CD4-positive, alpha-beta T cell treated with Interleukin-15 for 4 hours (primary cell): ENCODE results near the gene CACNA1F.

ENCODE experiments used
- DNase-seq: peaks from one replicate; pipeline ENCODE4 v3.0.0-alpha.2; 2020; ENCODE audit warnings: low spot score

The CACNA1F gene

DNA sequence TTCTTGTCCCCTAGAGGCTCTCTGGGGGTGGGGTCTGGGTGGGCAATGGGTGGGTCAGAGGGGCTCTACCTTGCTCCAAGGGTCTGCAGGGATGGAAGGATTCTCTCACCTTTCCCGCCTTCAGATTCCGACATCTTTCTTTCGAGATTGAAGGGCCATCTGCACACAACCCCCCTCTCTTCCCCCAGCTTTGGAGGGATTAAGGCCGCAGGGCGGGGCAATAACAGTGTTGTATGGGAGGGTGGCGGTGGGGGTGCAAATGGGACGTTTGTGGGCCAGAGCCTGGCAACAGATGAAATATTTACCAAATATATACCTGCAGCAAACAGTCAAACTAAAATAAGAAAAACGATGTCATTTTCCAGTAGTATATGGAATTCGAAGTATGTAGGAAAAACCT is at the start of gene CACNA1F:
Gene CACNA1F, minus strand, starts transcription at position 165 of the 400 bp plus-strand sequence. Its CDS starts 31 bp downstream, at position 134.
- no peak for DNase-seq

DNA sequence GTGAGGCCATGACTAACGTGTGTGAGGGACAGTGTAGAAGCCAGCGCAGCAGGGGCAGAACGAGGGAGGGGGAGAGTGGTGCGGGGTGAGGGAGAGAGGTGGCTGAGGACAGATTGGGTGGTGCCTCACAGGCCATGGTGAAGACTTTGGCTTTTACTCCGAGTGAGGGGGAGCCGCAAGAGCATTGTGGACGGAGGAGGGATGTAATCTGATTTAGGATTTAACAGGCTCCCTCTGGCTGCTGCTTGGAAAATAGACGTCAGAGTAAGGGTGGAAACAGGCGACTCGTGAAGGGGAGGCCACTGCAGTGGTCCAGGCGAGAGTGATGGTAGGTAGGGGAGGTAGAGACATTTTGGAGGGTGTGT is 49.5 kb upstream of the CACNA1F start:
- no peak for DNase-seq

DNA sequence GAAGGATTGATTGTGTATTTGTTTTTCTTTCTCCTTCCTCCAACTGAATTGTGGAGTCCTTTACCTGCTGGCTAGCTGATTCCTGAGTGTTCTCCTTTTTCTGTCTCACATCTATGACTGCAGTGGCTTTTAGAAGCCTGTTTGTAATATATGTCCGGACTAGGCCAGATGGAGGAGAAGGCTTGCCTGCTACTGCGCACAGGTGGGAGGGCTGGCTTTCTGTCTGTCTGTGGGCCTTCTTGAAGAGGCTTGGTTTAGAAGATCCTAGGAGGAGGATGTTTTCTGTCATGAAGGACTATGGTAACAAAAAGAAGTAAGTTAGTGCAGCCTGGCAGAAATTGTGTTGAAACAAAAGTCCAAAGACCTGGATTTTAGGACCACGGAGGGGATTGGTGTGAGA is 44.9 kb upstream of the CACNA1F start:
- no peak for DNase-seq

DNA sequence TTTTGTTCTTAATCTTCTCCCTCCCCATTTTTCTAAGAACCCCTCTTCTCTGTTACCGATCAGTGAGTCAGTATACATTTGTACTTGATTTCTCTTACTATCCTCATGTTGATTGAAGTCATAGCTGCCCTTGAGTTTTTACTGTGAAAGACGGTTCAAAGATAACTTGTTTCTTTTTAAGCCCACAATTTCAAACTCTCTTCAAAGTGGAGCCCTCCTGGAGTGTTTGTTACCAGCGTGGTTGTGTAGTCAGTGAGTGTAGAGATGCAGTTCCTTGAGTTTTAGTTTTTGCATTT is 44.3 kb upstream of the CACNA1F start:
- DNase-seq, result peak; percentile 62

DNA sequence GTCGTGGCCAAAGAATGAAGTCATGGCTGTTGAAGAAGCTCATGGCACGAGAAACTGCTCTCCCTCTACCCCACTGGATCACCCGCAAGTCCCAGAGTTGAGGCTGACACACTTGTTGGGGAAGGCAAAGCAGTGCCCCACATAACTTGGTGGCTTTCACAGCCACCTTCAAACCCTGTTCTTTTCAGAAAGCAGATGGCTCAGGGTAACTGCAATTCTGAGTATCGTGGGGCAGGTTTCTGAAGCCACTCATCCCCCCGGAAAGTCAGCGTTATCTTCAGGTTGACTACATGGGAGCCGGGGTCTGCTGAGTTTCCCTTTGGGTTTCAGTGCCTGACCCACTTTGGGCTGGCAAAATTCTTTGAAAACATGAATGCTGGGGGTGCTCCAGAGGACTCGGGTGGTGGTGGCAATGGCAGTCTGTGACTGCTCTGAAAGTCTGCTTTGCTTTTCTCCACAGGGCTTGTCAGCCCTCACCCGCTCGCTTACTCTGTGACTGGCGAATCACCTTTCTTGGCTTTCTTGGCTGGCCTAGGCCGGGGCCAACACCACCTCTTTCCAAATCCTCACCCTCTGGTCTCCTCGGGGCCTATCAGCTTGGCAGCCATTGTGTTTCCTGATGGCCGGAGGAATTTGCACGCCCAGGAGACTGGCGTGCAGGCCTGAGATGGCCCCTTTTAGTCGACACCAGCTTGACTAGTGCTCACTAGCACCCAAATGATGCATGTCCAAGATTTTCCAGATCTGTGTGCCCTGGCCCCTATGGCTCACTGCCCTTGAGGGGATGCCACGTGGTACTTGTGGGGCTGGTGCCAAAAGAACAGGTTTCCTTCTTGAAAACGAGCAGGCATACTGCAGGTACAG is 43.8 kb upstream of the CACNA1F start:
- DNase-seq, result peak; percentile 38

DNA sequence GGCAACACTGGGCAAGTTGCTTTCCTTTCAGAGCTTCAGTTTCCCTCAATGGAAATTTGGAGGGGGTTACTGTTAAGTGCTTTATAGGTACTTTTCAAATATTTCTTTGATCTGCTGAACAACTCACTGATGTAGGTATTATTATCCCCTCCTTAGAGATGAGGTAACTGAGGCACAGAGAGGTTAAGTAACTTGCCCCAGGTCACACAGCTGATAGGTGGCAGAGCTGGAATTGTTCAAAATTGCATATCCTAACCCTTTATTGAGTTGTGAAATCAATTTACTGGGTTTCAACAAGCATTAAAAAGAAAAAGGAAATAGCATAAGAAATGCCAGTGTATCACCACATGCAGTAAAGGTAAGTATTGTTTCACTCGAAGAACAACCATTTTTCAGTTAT is 43.1 kb upstream of the CACNA1F start:
- DNase-seq, result no peak

DNA sequence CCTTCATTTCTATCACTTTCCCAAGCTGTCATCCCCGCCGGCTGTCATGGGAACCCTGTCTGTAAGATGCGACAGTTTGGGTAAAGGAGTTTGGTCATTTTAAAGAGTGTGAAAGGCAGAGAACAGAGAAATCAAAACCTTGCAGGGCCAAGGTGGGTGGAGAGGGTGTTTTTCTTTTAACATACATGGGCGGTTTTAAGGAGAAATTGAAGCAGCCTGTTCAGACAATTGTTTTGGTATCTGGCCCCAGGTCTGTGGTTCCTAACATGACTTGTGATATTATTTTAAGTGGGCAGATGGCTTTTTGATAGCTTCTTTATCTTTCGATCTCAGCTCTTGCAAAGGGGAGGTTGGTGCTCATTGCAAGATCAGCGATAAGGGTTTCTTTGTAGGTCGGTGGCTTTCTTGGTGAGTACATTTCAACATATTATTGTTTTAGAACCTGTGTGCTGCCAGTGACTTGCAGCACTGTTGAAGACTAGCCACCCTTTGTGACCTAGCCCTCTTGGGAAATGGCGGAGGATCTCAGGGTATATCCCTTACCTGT is 40.1 kb upstream of the CACNA1F start:
- DNase-seq, result peak; percentile 84

DNA sequence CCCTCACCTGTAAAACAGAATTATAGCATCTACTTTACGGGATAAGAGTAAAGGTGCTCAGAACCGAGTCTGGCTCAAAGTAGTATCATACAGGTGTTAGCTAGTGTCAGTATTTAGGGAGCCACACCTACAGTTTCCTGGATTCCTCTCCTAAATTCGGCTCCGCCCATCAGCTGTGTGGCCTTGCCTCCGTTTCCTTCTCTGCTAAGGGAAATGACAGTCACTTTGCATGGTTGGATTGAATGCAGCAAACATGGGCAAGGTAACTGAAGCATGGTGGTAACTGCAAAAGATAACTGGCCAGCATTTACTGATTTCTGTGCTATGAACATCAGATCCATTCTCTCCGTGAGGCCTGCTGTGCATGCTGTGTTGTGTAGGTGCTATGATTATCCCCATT is 39.3 kb upstream of the CACNA1F start:
- DNase-seq, result peak; percentile 58

DNA sequence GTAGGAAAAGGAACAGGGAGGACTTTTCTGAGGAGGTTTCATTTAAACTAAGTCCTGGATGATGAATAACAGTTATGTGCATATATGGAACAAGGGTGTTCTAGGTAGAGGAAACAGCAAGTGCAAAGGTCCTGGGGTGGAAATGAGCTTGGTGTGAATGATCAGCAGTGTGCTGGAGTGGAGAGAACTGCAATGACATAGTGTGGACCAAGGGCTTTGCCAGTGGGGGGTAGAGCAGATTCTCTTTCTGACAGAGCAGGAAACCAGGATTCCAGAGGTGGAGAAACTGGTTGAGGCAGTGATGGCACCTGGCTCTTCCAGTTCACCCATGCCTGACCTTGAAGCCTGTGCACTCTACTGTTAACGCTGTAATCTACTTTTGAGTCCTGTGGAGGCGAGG is 38.2 kb upstream of the CACNA1F start:
- DNase-seq, result no peak

DNA sequence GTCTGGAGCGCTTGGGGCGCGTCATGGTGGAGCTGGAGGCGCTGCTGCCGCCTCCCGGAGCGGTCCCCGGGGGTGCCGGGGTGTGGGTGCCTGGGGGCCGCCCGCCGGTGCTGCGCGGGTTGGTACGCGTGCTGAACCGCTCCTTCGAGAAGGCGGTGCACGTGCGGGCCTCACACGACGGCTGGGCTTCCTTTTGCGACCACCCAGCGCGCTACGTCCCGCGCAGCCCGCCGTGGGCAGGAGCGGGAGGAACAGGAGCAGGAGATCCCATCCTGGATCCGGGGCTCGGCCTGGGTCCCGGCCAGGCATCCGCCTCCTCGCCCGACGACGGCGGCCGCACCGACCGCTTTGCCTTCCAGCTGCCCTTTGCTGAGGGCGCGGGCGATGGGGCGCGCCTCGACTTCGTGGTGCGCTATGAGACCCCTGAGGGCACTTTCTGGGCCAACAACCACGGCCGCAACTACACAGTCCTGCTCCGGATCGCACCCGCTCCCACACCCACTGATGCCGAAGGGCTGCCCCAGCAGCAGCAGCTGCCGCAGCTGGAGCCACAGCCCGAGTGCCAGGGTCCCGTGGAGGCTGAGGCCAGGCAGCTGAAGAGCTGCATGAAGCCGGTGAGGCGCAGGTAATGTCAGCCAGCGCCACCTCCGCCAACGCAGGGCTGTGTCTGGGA is 37.2 kb upstream of the CACNA1F start:
- DNase-seq, result no peak

DNA sequence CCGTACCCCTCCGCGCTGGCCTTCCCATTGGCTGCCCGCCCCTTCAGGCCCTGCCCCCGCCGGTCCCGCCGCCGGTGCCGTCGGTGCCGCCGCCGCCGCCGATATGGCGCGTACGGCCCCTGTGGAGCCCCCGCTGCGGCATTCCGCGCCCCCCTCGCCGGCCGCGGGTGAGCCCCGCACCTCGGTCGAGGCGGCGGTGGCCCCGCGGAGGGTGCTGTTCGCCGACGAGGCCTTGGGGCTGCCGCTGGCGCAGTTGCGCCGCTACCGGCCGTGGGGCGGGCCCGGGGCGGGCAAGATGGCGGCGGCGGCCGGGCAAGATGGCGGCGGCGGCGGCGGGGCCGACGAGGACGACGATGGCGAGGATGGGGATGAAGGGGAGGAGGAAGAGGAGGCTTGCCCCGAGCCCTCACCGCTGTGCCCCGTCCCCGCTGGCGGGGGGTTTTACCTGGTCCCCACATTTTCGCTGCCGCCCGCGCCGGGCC is 36.7 kb upstream of the CACNA1F start, which contains the start of gene PPP1R3F:
Gene PPP1R3F, plus strand, starts transcription at position 27 of the 482 bp plus-strand sequence. Its CDS starts 77 bp downstream, at position 104.
- DNase-seq, result no peak

DNA sequence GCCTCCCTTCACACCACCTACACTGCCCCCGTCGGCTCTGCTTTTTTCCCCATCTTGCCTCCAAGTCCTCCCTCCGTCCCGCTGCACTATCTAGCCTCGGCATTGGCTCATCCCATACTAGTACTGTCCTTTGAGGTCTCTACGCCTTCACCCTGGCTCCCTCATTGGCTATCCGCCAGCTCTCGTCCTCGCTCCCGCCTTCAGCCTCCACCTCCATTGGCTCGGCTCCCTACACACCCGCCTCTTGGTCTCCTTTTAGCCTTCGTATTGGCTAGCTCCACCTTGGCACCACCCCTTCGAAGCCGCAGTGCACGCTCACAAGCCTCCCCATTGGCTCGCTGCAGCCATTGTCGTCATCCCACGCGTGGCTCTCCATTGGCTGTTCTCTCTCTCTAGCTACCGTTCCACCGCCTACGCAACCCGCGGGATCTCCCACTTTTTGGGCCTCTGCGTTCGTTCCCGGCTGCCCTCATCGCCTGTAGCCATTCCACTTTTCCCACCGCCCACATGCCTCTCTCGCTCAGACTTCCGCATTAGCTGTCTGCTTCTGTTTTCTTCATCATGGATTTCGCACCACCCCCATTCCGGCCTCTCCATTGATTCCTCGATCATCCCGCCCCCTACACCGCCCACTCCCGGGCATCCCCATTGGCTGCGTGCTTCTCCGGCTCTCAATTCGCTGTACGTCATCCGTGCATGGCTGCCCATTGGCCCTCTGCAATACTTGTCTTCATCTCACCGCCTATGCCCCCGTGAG is 36.0 kb upstream of the CACNA1F start:
- DNase-seq, result peak; percentile 97

DNA sequence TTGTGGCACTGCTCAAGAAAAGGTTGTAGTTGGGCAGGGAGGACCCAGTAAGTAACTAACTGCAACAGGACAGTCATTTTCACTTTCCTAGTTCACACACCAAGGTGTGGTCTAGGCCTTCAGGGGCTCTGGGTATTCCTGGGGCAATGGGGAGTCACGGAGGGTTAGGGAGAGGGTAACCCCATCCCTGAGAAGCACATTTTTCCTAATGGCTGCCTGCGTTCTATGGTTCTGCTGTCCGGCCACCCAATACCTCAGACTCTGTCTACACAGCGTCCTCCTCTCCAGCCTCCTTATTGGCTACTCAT is 35.5 kb upstream of the CACNA1F start:
- no peak for DNase-seq

DNA sequence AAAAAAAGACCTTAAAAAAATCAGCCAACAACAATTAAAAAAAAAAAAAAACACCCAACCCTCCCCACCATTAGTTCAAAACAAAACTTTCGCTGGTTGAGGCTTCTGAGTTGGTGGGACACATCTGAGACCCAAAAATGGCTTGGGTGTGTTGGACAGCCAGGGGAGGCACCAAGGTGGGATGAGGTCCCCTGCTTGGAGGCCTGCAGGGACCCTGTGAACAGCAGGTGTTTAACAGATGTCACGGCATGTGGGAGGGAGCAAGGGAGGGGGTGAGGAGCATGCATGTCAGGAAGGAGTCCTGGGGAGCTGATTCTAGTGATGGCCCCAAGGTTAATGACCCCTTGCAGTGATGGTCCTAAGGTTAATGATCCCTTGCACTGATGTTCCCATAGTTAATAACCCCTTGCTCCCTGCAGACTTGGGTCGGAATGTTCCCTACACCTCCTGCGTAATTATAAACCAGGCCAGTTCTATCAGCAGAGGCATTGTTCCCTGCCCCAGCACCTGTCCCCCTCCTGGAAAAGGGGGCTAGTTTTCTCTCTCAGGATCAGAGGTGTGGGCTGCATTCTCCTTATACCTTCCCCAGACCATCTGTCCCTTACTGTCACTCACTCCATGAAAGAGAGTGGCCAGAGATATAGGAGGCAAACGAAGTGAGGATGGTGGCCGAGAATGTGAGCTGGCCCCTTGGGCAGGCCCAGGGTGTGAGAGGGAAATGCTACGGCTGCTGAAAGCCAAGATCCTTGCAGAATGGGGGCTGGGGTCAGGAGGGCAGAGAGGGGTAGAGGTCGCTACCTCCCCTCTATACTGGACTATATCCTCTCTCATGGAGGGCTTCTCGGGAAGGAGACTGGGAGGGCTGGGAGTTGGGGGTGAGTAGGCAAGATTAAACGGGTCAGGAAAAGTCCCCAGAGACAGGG is 33.6 kb upstream of the CACNA1F start:
- DNase-seq, result no peak

DNA sequence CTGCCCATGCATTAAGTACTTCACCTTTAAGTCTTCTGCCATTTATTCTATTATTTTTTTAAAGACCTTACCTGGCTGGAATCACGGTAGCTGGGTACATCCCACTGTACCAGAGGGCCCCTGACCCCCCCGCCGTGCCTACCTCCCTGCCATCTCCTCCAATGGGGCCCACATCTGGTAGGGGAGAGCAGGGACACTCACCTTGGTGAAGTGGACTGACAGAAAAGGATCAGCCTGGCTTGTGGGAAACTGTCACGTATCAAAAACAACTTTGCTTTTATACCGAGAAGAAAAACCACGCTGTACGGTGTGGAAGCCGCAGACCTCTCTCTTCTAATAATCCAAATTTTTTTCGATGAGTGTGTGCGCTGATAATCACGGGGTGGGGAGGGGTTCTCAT is 31.3 kb upstream of the CACNA1F start, which contains the start of gene FOXP3:
Gene FOXP3, minus strand, starts transcription at position 251 of the 400 bp plus-strand sequence. CDS start 6,205 bp downstream, outside the sequence.
- DNase-seq, result peak; percentile 43

DNA sequence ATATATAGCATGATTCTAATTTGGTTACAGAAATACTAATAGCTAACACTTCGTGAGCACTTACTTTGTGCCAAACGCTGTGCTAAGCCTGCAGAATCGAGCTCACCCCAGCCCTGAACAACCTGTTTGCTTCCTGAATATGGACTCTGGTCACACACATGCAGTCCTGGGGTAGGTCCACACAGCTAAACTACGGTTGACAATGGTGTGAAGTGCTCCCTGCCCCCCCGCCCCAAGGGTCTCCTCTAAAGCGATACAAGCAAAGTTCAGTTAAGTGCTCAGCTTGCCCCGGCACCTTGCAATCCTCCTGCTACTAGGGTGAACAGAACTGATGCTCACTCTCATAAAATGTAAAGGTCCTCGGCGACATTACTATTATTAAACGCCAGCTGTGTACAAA is 30.5 kb upstream of the CACNA1F start:
- DNase-seq, result no peak

DNA sequence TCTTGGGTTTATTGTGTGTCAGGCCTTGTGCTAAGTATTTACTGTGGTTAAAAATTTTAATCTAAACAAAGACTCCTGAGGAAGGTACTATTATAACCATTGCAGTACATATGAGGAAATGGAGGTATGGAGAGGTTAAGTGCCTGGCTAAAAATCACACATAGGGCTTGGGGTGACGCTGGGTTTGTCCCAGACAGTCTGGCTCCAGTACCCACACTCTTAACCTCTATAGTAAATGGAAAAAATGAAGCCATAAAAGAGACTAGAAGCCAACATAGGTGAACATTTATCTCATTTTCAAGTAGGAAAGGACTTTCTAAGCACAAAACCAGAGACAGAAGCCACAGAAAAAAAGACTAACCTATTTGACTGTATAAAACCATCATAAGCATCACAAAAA is 29.5 kb upstream of the CACNA1F start:
- DNase-seq, result no peak

DNA sequence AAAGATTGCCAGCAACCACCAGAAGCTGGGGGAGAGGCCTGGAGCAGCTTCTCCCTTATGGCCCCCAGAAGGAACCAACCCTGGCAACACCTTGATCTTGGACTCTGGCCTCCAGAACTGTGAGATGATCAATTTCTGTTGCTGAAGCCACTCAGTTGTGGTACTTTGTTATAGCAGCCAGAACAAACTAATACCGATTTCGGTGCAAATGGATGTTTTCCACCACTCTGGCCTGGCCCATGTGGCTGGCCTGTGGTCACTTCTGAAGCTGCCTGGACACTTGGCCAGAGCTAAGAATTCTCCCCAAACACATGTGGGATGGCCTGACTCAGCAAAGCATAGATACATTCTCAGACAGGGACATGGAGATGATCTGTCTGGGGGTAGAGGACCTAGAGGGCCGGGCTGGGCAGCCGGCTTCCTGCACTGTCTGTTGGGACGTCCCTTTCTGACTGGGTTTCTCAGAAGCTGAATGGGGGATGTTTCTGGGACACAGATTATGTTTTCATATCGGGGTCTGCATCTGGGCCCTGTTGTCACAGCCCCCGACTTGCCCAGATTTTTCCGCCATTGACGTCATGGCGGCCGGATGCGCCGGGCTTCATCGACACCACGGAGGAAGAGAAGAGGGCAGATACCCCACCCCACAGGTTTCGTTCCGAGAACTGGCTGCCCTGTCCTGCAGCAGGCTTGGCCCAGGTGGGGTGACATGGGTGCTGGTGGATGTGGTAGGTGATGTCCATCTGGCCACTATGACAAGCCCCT is 27.3 kb upstream of the CACNA1F start:
- no peak for DNase-seq

DNA sequence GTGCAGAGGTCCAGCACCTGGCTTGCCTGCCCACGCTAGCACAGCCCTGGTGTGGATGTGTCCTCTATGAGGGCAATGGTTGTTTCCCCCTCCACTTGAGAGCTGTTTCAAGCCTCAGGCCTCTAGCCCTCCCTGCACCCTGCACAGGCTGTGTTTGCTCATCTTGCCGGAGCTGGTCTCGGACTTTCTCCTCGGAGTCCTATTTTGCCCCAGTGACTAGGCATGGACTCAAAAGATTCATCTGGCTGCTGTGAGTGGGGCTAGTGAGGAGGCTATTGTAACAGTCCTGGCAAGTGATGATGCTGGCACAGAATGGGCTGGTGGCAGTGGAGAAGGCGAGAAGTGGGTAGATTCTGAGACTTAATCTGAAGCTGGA is 25.6 kb upstream of the CACNA1F start:
- DNase-seq, result no peak

DNA sequence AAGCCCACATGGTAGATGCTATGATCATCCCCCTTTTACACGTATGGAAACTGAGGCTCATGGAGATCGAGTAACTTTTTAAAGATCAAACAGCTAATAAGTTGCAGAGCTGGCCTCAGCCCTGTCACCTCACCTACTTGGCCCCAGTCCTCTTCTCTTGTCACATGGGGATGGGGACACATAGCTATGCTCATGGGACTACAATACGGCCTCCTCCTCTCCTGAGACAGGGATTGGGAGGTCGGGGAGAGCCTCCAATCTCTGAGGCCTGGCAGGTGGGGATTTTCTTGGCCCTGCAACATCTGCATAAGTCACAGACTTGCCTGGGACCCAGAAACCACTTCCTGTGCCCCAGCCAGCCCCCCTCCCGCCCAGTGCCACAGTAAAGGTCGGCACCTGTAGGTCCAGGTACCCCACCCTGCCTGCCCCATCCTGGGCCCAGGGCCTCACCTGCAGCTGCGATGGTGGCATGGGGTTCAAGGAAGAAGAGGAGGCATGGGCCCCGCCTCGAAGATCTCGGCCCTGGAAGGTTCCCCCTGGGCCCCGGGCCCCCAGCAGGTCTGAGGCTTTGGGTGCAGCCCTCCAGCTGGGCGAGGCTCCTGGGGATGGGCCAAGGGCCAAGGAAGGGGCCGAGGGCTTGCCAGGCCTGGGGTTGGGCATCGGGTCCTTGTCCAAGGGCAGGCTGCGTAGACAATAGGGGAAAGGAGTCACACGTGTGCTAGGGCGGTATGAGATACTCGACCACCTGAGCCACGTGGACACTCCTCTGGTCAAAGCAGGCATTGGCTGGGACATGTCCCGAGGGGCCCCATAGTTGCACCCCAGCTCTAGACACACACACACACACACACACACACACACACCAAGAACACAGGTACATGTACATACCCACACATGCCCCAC is 25.0 kb upstream of the CACNA1F start:
- DNase-seq, result peak; percentile 34
